ENCODE results near the gene GPR101.
"Not testable (repeated sequence)": the region's sequence is repeated elsewhere in the genome, so short reads cannot be mapped to it uniquely, and the experiment has no call there.

The GPR101 gene

GRCh38 chrX:137000236-137000635, 33.6 kb downstream of the GPR101 start:
- DNase-seq = not testable (repeated sequence)

- no peak for DNase-seq
These were observed 34.8 kb downstream of the GPR101 start for GRCh38 chrX:136999024-136999423.

Data from NCI-H1105 (cell line).